Osteocyte (in vitro differentiated cells): ENCODE data around the gene RBMS3. TPM values are rescaled to one million over a fixed set of nuclear protein-coding genes. Genes with fewer than 3 reads are reported as not detected.

Experiments
- DNase-seq: peaks from one replicate; pipeline ENCODE4 v3.0.0; 2021; ENCODE audit warnings: mixed read lengths; ENCODE audit not compliant: unreplicated experiment; ENCODE audit errors: extremely low spot score
- H3K27ac Mint-ChIP-seq: one replicate; pipeline ENCODE4 v1.8.0; 2021; ENCODE audit warnings: mild to moderate bottlenecking, mixed read lengths; ENCODE audit not compliant: unreplicated experiment
- H3K27me3 Mint-ChIP-seq: one replicate; pipeline ENCODE4 v1.8.0; 2021; ENCODE audit warnings: mixed read lengths; ENCODE audit not compliant: unreplicated experiment
- H3K36me3 Mint-ChIP-seq: one replicate; pipeline ENCODE4 v1.8.0; 2021; ENCODE audit warnings: mixed read lengths; ENCODE audit not compliant: unreplicated experiment
- H3K4me1 Mint-ChIP-seq: one replicate; pipeline ENCODE4 v1.8.0; 2021; ENCODE audit warnings: mixed read lengths; ENCODE audit not compliant: unreplicated experiment
- H3K4me3 Mint-ChIP-seq: one replicate; pipeline ENCODE4 v1.8.0; 2021; ENCODE audit warnings: mild to moderate bottlenecking, moderate library complexity, mixed read lengths; ENCODE audit not compliant: unreplicated experiment
- H3K9me3 Mint-ChIP-seq: one replicate; pipeline ENCODE4 v1.8.0; 2021; ENCODE audit warnings: mixed read lengths; ENCODE audit not compliant: unreplicated experiment
- CTCF ChIP-seq: fragments of 200-600 bp; sonication (generic); IDR thresholded peaks from 2 replicates; pipeline ENCODE4 v1.5.0; 2021; ENCODE audit warnings: antibody characterized with exemption, mild to moderate bottlenecking, moderate library complexity
- total RNA-seq: library from RNA; stranded (reverse); gene quantifications from 2 replicates; pipeline ENCODE4 v1.2.1, GENCODE V29; 2021

Gene RBMS3
- total RNA-seq, 1 donor from 2014 or later: 64.2 TPM

- TF ChIP-seq CTCF: no peak
- no peak overlapping the region for H3K4me3 Mint-ChIP-seq
- DNase-seq: no peak
- no peaks in the 10 kb centered on the region for H3K9me3 Mint-ChIP-seq
- peaks cover 48% of the 10 kb centered on the region for H3K4me1 Mint-ChIP-seq
- H3K27me3 Mint-ChIP-seq: no peaks in the 10 kb centered on the region
- H3K36me3 Mint-ChIP-seq: peaks cover 8% of the 10 kb centered on the region
- H3K27ac Mint-ChIP-seq: no peak overlapping the region
These were observed 234.0 kb downstream of the RBMS3 start for GRCh38 chr3:29514912-29515311.

- peak overlapping the region; percentile 2 for H3K27ac Mint-ChIP-seq
- peaks cover 8% of the 10 kb centered on the region for H3K36me3 Mint-ChIP-seq
- no peak for DNase-seq
- peaks cover 48% of the 10 kb centered on the region for H3K4me1 Mint-ChIP-seq
- H3K27me3 Mint-ChIP-seq: no peaks in the 10 kb centered on the region
- H3K9me3 Mint-ChIP-seq: no peaks in the 10 kb centered on the region
- no peak overlapping the region for H3K4me3 Mint-ChIP-seq
- TF ChIP-seq CTCF: no peak
These were observed 234.6 kb downstream of the RBMS3 start for GRCh38 chr3:29515451-29515850.

GRCh38 chr3:29516164-29516563, 235.3 kb downstream of the RBMS3 start:
- Mint-ChIP-seq H3K27me3 (no peaks in the 10 kb centered on the region), H3K9me3 (no peaks in the 10 kb centered on the region), H3K4me3 (no peak overlapping the region), H3K36me3 (peaks cover 8% of the 10 kb centered on the region), H3K4me1 (peaks cover 51% of the 10 kb centered on the region), H3K27ac (no peak overlapping the region)
- no peak for TF ChIP-seq CTCF
- DNase-seq: no peak

- H3K9me3 Mint-ChIP-seq: no peaks in the 10 kb centered on the region
- no peak overlapping the region for H3K27ac Mint-ChIP-seq
- DNase-seq: no peak
- peaks cover 41% of the 10 kb centered on the region for H3K4me1 Mint-ChIP-seq
- no peak overlapping the region for H3K4me3 Mint-ChIP-seq
- TF ChIP-seq CTCF: no peak
- H3K36me3 Mint-ChIP-seq: peaks cover 7% of the 10 kb centered on the region
- H3K27me3 Mint-ChIP-seq: no peaks in the 10 kb centered on the region
These were observed 239.9 kb downstream of the RBMS3 start for GRCh38 chr3:29520764-29521163.

- Mint-ChIP-seq H3K27ac (peak overlapping the region; percentile 19), H3K9me3 (no peaks in the 10 kb centered on the region), H3K27me3 (no peaks in the 10 kb centered on the region), H3K4me1 (peaks cover 39% of the 10 kb centered on the region), H3K36me3 (peaks cover 2% of the 10 kb centered on the region), H3K4me3 (no peak overlapping the region)
- TF ChIP-seq CTCF: no peak
- no peak for DNase-seq
These were observed 240.4 kb downstream of the RBMS3 start for GRCh38 chr3:29521293-29521692.
